RWPE2 (cell line): ENCODE data around the gene SLC10A3.

Source experiments
- ATAC-seq: fragments of 200-7000 bp; cut with Tn5 transposase; 3 replicates; pipeline ENCODE4 v1.9.1; 2021; ENCODE audit warnings: low read depth
- DNase-seq: peaks from one replicate; pipeline ENCODE4 v3.0.0-alpha.2; 2020; ENCODE audit warnings: low spot score
- H3K27ac ChIP-seq: fragments of 450-650 bp; 2 replicates; pipeline ENCODE4 v1.5.1; 2017; ENCODE audit warnings: mild to moderate bottlenecking; ENCODE audit not compliant: poor library complexity, severe bottlenecking
- H3K27me3 ChIP-seq: fragments of 250-450 bp; sonication (Bioruptor Pico); 2 replicates; pipeline ENCODE4 v1.5.1; 2021; ENCODE audit warnings: mild to moderate bottlenecking, moderate library complexity; ENCODE audit not compliant: insufficient read depth, poor library complexity, severe bottlenecking
- H3K36me3 ChIP-seq: fragments of 250-450 bp; sonication (Bioruptor Pico); 2 replicates; pipeline ENCODE4 v1.5.1; 2020; ENCODE audit warnings: low read depth, mild to moderate bottlenecking, moderate library complexity
- H3K4me1 ChIP-seq: fragments of 250-450 bp; sonication (Bioruptor Pico); 2 replicates; pipeline ENCODE4 v1.5.1; 2021; ENCODE audit warnings: mild to moderate bottlenecking, moderate library complexity; ENCODE audit not compliant: insufficient read depth, poor library complexity, severe bottlenecking
- H3K4me3 ChIP-seq: fragments of 250-450 bp; sonication (Bioruptor Pico); 2 replicates; pipeline ENCODE4 v1.5.1; 2021; ENCODE audit warnings: mild to moderate bottlenecking, moderate library complexity; ENCODE audit not compliant: severe bottlenecking
- H3K9me3 ChIP-seq: fragments of 250-450 bp; sonication (Bioruptor Pico); 2 replicates; pipeline ENCODE4 v1.5.1; 2021; ENCODE audit warnings: mild to moderate bottlenecking, moderate library complexity; ENCODE audit not compliant: severe bottlenecking
- TF ChIP-seq, protein P1 (sequence below): fragments of 450-650 bp; IDR thresholded peaks from one replicate; pipeline ENCODE4 v1.5.1; 2017; ENCODE audit warnings: mild to moderate bottlenecking, moderate library complexity; ENCODE audit not compliant: poor library complexity, severe bottlenecking

Gene SLC10A3

DNA sequence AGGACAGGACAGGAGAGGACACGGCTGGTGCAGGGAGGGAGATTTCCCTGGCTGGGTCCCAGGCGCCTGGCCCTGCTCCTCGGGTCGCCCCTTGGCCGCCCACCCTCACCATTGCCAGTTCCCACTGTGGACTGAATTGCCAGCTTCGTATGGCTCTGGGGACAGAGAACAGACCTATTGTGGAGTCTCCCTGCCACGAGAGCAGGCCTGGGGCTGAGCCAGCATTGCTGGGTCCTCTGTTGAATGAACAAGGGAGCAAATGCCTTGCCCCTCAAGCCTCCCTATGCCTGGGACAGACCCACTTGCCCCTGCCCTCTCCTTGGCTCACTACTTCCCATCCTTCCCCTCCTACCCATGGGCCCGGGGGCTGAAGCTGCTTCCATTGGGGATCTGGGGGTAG, 28.0 kb downstream of the SLC10A3 start:
- ATAC-seq = no peak
- H3K27me3 ChIP-seq = no peaks in the 10 kb centered on the region
- H3K36me3 ChIP-seq = peaks cover 10% of the 10 kb centered on the region
- no peaks in the 10 kb centered on the region for H3K4me1 ChIP-seq
- no peak for DNase-seq
- no peak overlapping the region for H3K27ac ChIP-seq
- no peak overlapping the region for H3K4me3 ChIP-seq
- TF ChIP-seq, protein P1, sequence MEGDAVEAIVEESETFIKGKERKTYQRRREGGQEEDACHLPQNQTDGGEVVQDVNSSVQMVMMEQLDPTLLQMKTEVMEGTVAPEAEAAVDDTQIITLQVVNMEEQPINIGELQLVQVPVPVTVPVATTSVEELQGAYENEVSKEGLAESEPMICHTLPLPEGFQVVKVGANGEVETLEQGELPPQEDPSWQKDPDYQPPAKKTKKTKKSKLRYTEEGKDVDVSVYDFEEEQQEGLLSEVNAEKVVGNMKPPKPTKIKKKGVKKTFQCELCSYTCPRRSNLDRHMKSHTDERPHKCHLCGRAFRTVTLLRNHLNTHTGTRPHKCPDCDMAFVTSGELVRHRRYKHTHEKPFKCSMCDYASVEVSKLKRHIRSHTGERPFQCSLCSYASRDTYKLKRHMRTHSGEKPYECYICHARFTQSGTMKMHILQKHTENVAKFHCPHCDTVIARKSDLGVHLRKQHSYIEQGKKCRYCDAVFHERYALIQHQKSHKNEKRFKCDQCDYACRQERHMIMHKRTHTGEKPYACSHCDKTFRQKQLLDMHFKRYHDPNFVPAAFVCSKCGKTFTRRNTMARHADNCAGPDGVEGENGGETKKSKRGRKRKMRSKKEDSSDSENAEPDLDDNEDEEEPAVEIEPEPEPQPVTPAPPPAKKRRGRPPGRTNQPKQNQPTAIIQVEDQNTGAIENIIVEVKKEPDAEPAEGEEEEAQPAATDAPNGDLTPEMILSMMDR = no peak
- H3K9me3 ChIP-seq = no peaks in the 10 kb centered on the region

GRCh38 chrX:154460326-154460725, 30.1 kb downstream of the SLC10A3 start:
- ATAC-seq = no peak
- Histone ChIP-seq H3K4me1 (no peaks in the 10 kb centered on the region), H3K27ac (no peak overlapping the region), H3K9me3 (no peaks in the 10 kb centered on the region), H3K4me3 (no peak overlapping the region), H3K36me3 (peaks cover 10% of the 10 kb centered on the region), H3K27me3 (no peaks in the 10 kb centered on the region)
- TF ChIP-seq, protein P1 = no peak
- DNase-seq = no peak

DNA sequence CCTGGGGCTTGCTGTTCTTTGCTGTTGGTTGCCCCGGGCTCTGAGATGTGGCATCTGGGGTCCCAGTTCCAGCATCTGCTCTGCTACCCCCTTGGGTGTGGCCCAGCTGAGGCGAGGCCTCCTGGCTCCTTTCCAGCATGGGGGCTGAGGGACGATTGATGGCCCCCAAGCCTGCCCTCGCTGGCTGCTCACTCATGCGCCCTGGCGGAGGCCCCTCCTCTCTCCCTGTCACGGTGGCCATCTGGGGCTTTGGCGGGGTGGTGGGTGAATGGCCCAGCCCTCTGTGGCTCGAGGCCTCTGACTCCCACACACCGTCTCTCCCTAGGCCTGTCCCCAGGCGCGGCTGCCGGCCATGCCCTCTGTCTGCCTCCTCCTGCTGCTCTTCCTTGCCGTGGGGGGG, 30.6 kb downstream of the SLC10A3 start:
- Histone ChIP-seq H3K27ac (peak overlapping the region; percentile 60), H3K36me3 (peaks cover 10% of the 10 kb centered on the region), H3K4me1 (no peaks in the 10 kb centered on the region), H3K9me3 (no peaks in the 10 kb centered on the region), H3K27me3 (no peaks in the 10 kb centered on the region), H3K4me3 (peak overlapping the region; percentile 90)
- DNase-seq (no peak), ATAC-seq (peak; percentile 17; the same call in 2 of the 3 replicates)
- TF ChIP-seq, protein P1 = no peak

GRCh38 chrX:154458954-154459778, 31.3 kb downstream of the SLC10A3 start:
- H3K4me3 ChIP-seq = peak overlapping the region; percentile 90
- ATAC-seq = peak; percentile 60
- DNase-seq = no peak

More at GRCh38 chrX:154458954-154459778, 31.3 kb downstream of the SLC10A3 start:
- Histone ChIP-seq H3K27me3 (no peaks in the 10 kb centered on the region), H3K27ac (peak overlapping the region; percentile 60), H3K9me3 (no peaks in the 10 kb centered on the region), H3K4me1 (no peaks in the 10 kb centered on the region), H3K36me3 (peaks cover 7% of the 10 kb centered on the region)
- TF ChIP-seq, protein P1 = no peak
